HepG2 (cell line): ENCODE data around the gene SEMA7A. TPM values are rescaled to one million over a fixed set of nuclear protein-coding genes. Genes with fewer than 3 reads are reported as not detected.

Source experiments
- ARNT2 ChIP-seq: sonication (generic); formaldehyde crosslinking; IDR thresholded peaks from 2 replicates; pipeline ENCODE4 v1.8.0; 2022; ENCODE audit warnings: mild to moderate bottlenecking, low read depth, missing genetic modification reagents, moderate library complexity
- CAMTA2 ChIP-seq: sonication (generic); formaldehyde crosslinking; IDR thresholded peaks from 2 replicates; pipeline ENCODE4 v1.4.0; 2020; ENCODE audit warnings: mild to moderate bottlenecking, missing genetic modification reagents, borderline replicate concordance
- CHCHD3 ChIP-seq: sonication (generic); formaldehyde crosslinking; IDR thresholded peaks from 2 replicates; pipeline ENCODE4 v1.8.0; 2022; ENCODE audit warnings: mild to moderate bottlenecking, missing genetic modification reagents, moderate library complexity
- FOXM1 ChIP-seq: sonication (generic); formaldehyde crosslinking; IDR thresholded peaks from 2 replicates; pipeline ENCODE4 v1.5.0; 2020; ENCODE audit warnings: missing genetic modification reagents
- MAFG ChIP-seq: sonication (generic); formaldehyde crosslinking; IDR thresholded peaks from 2 replicates; pipeline ENCODE4 v1.5.1; 2020; ENCODE audit warnings: mild to moderate bottlenecking, missing genetic modification reagents
- MTF2 ChIP-seq: sonication (generic); formaldehyde crosslinking; IDR thresholded peaks from 2 replicates; pipeline ENCODE4 v1.5.0; 2020; ENCODE audit warnings: missing genetic modification reagents, borderline replicate concordance
- MZF1 ChIP-seq: sonication (generic); formaldehyde crosslinking; IDR thresholded peaks from 2 replicates; pipeline ENCODE4 v1.8.1; 2023; ENCODE audit warnings: mild to moderate bottlenecking, missing genetic modification reagents, borderline replicate concordance
- NKX3-1 ChIP-seq: sonication (generic); formaldehyde crosslinking; IDR thresholded peaks from 2 replicates; pipeline ENCODE4 v1.5.0; 2020; ENCODE audit warnings: missing genetic modification reagents
- NR3C1 ChIP-seq: sonication (generic); formaldehyde crosslinking; IDR thresholded peaks from 2 replicates; pipeline ENCODE4 v1.4.0; 2020; ENCODE audit warnings: missing genetic modification reagents
- POLR2G ChIP-seq: fragments of 200-400 bp; formaldehyde crosslinking; IDR thresholded peaks from 2 replicates; pipeline ENCODE4 v1.6.1; 2018; ENCODE audit warnings: mild to moderate bottlenecking, low read depth, low read length, moderate library complexity
- THYN1 ChIP-seq: sonication (generic); formaldehyde crosslinking; IDR thresholded peaks from 2 replicates; pipeline ENCODE4 v1.8.1; 2023; ENCODE audit warnings: low read depth, mild to moderate bottlenecking, moderate library complexity, missing genetic modification reagents, borderline replicate concordance
- ZBTB7A ChIP-seq: sonication (generic); formaldehyde crosslinking; IDR thresholded peaks from 2 replicates; pipeline ENCODE4 v1.8.0; 2022; ENCODE audit warnings: mild to moderate bottlenecking, missing genetic modification reagents
- ZBTB8A ChIP-seq: sonication (generic); formaldehyde crosslinking; IDR thresholded peaks from 2 replicates; pipeline ENCODE4 v1.4.0; 2020; ENCODE audit warnings: mild to moderate bottlenecking, low read depth, missing genetic modification reagents, borderline replicate concordance
- ZNF382 ChIP-seq: sonication (generic); formaldehyde crosslinking; IDR thresholded peaks from 2 replicates; pipeline ENCODE4 v1.5.0; 2020; ENCODE audit warnings: missing genetic modification reagents, mild to moderate bottlenecking, borderline replicate concordance
- ZNF496 ChIP-seq: sonication (generic); formaldehyde crosslinking; IDR thresholded peaks from 2 replicates; pipeline ENCODE4 v1.8.1; 2023; ENCODE audit warnings: mild to moderate bottlenecking, moderate library complexity, missing genetic modification reagents; ENCODE audit not compliant: insufficient replicate concordance
- ZNF768 ChIP-seq: sonication (generic); formaldehyde crosslinking; IDR thresholded peaks from 2 replicates; pipeline ENCODE4 v1.4.0; 2020; ENCODE audit warnings: missing genetic modification reagents
- polyA plus RNA-seq, 8 experiments: library from polyadenylated mRNA; depleted of rRNA in 3 of 8; stranded (reverse) in 7 of 8; unstranded in 1 of 8; fragments of >200 nt; fragmentation: Illumina TruSeq in 4 of 8; extraction: Trizol in 4 of 8; gene quantifications; 2 replicates each; pipeline versions ENCODE4 v1.2.1 to v1.2.3, GENCODE V29; 2011 to 2016; ENCODE audit warnings: low read depth in 4 of 8, missing spikeins in 1 of 8, mixed read lengths in 1 of 8; ENCODE audit not compliant: insufficient read depth in 1 of 8
- total RNA-seq, 5 experiments: library from RNA; depleted of rRNA; stranded (reverse); fragments of >200 nt; fragmentation: Illumina TruSeq; extraction: Trizol; gene quantifications; 2 replicates each; pipeline ENCODE4 v1.2.3, GENCODE V29; 2016; ENCODE audit warnings: low read depth in 1 of 5
- TF ChIP-seq, protein P1 (sequence below): IDR thresholded peaks from 2 replicates; pipeline ENCODE4 v1.6.1; 2016; ENCODE audit warnings: low read depth, missing genetic modification reagents, missing compliant biosample characterization
- TF ChIP-seq, protein P2 (sequence below): sonication (generic); formaldehyde crosslinking; IDR thresholded peaks from 2 replicates; pipeline ENCODE4 v1.4.0; 2020; ENCODE audit warnings: low read depth, mild to moderate bottlenecking, missing genetic modification reagents
- TF ChIP-seq, protein P3 (sequence below): IDR thresholded peaks from 2 replicates; pipeline ENCODE4 v1.6.1; 2016; ENCODE audit warnings: missing genetic modification reagents, missing compliant biosample characterization
- TF ChIP-seq, protein P4 (sequence below): sonication (generic); formaldehyde crosslinking; IDR thresholded peaks from 2 replicates; pipeline ENCODE4 v1.4.0; 2020; ENCODE audit warnings: mild to moderate bottlenecking, missing genetic modification reagents

The SEMA7A gene
- total and polyA plus RNA-seq, 2 of the 13 experiments (the other 11 are each of a cell fraction or from before 2014, with no cell fraction given): 9.0 to 15.8 TPM

GRCh38 chr15:74442063-74442462 is 8.3 kb upstream of the SEMA7A start (continued):
- TF ChIP-seq, protein P1, sequence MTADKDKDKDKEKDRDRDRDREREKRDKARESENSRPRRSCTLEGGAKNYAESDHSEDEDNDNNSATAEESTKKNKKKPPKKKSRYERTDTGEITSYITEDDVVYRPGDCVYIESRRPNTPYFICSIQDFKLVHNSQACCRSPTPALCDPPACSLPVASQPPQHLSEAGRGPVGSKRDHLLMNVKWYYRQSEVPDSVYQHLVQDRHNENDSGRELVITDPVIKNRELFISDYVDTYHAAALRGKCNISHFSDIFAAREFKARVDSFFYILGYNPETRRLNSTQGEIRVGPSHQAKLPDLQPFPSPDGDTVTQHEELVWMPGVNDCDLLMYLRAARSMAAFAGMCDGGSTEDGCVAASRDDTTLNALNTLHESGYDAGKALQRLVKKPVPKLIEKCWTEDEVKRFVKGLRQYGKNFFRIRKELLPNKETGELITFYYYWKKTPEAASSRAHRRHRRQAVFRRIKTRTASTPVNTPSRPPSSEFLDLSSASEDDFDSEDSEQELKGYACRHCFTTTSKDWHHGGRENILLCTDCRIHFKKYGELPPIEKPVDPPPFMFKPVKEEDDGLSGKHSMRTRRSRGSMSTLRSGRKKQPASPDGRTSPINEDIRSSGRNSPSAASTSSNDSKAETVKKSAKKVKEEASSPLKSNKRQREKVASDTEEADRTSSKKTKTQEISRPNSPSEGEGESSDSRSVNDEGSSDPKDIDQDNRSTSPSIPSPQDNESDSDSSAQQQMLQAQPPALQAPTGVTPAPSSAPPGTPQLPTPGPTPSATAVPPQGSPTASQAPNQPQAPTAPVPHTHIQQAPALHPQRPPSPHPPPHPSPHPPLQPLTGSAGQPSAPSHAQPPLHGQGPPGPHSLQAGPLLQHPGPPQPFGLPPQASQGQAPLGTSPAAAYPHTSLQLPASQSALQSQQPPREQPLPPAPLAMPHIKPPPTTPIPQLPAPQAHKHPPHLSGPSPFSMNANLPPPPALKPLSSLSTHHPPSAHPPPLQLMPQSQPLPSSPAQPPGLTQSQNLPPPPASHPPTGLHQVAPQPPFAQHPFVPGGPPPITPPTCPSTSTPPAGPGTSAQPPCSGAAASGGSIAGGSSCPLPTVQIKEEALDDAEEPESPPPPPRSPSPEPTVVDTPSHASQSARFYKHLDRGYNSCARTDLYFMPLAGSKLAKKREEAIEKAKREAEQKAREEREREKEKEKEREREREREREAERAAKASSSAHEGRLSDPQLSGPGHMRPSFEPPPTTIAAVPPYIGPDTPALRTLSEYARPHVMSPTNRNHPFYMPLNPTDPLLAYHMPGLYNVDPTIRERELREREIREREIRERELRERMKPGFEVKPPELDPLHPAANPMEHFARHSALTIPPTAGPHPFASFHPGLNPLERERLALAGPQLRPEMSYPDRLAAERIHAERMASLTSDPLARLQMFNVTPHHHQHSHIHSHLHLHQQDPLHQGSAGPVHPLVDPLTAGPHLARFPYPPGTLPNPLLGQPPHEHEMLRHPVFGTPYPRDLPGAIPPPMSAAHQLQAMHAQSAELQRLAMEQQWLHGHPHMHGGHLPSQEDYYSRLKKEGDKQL (CRISPR knock-in tag): no peak
- no peak for TF ChIP-seq MTF2
- TF ChIP-seq ZBTB7A (CRISPR knock-in tag): peak; percentile 64; the same call in 1 of the 2 replicates
- TF ChIP-seq, protein P2, sequence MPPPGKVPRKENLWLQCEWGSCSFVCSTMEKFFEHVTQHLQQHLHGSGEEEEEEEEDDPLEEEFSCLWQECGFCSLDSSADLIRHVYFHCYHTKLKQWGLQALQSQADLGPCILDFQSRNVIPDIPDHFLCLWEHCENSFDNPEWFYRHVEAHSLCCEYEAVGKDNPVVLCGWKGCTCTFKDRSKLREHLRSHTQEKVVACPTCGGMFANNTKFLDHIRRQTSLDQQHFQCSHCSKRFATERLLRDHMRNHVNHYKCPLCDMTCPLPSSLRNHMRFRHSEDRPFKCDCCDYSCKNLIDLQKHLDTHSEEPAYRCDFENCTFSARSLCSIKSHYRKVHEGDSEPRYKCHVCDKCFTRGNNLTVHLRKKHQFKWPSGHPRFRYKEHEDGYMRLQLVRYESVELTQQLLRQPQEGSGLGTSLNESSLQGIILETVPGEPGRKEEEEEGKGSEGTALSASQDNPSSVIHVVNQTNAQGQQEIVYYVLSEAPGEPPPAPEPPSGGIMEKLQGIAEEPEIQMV (CRISPR knock-in tag): no peak; the same call in 1 of the 2 replicates
- no peak for TF ChIP-seq NKX3-1 (CRISPR knock-in tag)
- TF ChIP-seq MAFG (CRISPR knock-in tag): no peak
- TF ChIP-seq FOXM1 (CRISPR knock-in tag): no peak
- TF ChIP-seq CHCHD3 (CRISPR knock-in tag): no peak
- no peak for TF ChIP-seq CAMTA2 (CRISPR knock-in tag)
- TF ChIP-seq THYN1 (CRISPR knock-in tag): no peak
- no peak for TF ChIP-seq ZNF768 (CRISPR knock-in tag)
- TF ChIP-seq ZNF496 (CRISPR knock-in tag): no peak
- TF ChIP-seq POLR2G: peak; percentile 76
- TF ChIP-seq NR3C1 (CRISPR knock-in tag): no peak
- no peak for TF ChIP-seq MZF1 (CRISPR knock-in tag)
- TF ChIP-seq, protein P3, sequence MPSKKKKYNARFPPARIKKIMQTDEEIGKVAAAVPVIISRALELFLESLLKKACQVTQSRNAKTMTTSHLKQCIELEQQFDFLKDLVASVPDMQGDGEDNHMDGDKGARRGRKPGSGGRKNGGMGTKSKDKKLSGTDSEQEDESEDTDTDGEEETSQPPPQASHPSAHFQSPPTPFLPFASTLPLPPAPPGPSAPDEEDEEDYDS (CRISPR knock-in tag): peak; percentile 66; the same call in 1 of the 2 replicates
- TF ChIP-seq ZNF382 (CRISPR knock-in tag): no peak
- no peak for TF ChIP-seq ZBTB8A (CRISPR knock-in tag)
- TF ChIP-seq ARNT2 (CRISPR knock-in tag): no peak; the same call in 1 of the 2 replicates
- TF ChIP-seq, protein P4, sequence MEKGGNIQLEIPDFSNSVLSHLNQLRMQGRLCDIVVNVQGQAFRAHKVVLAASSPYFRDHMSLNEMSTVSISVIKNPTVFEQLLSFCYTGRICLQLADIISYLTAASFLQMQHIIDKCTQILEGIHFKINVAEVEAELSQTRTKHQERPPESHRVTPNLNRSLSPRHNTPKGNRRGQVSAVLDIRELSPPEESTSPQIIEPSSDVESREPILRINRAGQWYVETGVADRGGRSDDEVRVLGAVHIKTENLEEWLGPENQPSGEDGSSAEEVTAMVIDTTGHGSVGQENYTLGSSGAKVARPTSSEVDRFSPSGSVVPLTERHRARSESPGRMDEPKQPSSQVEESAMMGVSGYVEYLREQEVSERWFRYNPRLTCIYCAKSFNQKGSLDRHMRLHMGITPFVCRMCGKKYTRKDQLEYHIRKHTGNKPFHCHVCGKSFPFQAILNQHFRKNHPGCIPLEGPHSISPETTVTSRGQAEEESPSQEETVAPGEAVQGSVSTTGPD: no peak
